Astrocyte (in vitro differentiated cells and primary cell): ENCODE measurements around the gene CMTM4. TPM values are rescaled to one million over a fixed set of nuclear protein-coding genes. Genes with fewer than 3 reads are reported as not detected.

ENCODE experiments used
- DNase-seq: peaks from one replicate; pipeline ENCODE4 v3.0.0-alpha.2; 2010; ENCODE audit warnings: low read depth
- FAIRE-seq: peaks from 2 replicates; lab custom pipeline; 2011; peaks lifted over from hg19 to GRCh38; lab: Jason Lieb, UNC
- H2AFZ ChIP-seq: 2 replicates; pipeline ENCODE4 v1.6.0; 2012; ENCODE audit warnings: low read depth, low read length, inconsistent platforms
- H3K27ac ChIP-seq: 2 replicates; pipeline ENCODE4 v1.5.1; 2011; ENCODE audit warnings: low read depth, low read length, inconsistent platforms
- H3K27me3 ChIP-seq: 2 replicates; pipeline ENCODE4 v1.6.0; 2011; ENCODE audit warnings: low read length, inconsistent platforms; ENCODE audit not compliant: insufficient read depth
- H3K36me3 ChIP-seq: 2 replicates; pipeline ENCODE4 v1.5.1; 2011; ENCODE audit warnings: low read length, inconsistent platforms; ENCODE audit not compliant: insufficient read depth
- H3K4me1 ChIP-seq: 2 replicates; pipeline ENCODE4 v1.5.1; 2011; ENCODE audit warnings: low read length, inconsistent platforms; ENCODE audit not compliant: insufficient read depth
- H3K4me2 ChIP-seq: 2 replicates; pipeline ENCODE4 v1.6.0; 2012; ENCODE audit warnings: low read length, inconsistent platforms
- H3K4me3 ChIP-seq: 2 replicates; pipeline ENCODE4 v1.5.1; 2011; ENCODE audit warnings: low read depth, mild to moderate bottlenecking, low read length, inconsistent platforms; ENCODE audit not compliant: insufficient read depth
- H3K79me2 ChIP-seq: 2 replicates; pipeline ENCODE4 v1.6.0; 2012; ENCODE audit warnings: mild to moderate bottlenecking, low read length, inconsistent platforms; ENCODE audit not compliant: insufficient read depth
- H3K9ac ChIP-seq: 2 replicates; pipeline ENCODE4 v1.6.0; 2012; ENCODE audit warnings: mild to moderate bottlenecking, low read length, inconsistent platforms
- H3K9me3 ChIP-seq: 2 replicates; pipeline ENCODE4 v1.5.1; 2012; ENCODE audit warnings: low read depth, mild to moderate bottlenecking, low read length, inconsistent platforms; ENCODE audit not compliant: insufficient read depth
- H4K20me1 ChIP-seq: 2 replicates; pipeline ENCODE4 v1.6.0; 2012; ENCODE audit warnings: low read length, inconsistent platforms; ENCODE audit not compliant: insufficient read depth
- H3K27ac Mint-ChIP-seq: one replicate; pipeline ENCODE4 v1.8.0; 2021; ENCODE audit warnings: mild to moderate bottlenecking, mixed read lengths; ENCODE audit not compliant: unreplicated experiment
- H3K27me3 Mint-ChIP-seq: one replicate; pipeline ENCODE4 v1.8.0; 2021; ENCODE audit warnings: low read depth, mixed read lengths; ENCODE audit not compliant: unreplicated experiment
- H3K36me3 Mint-ChIP-seq: one replicate; pipeline ENCODE4 v1.8.0; 2021; ENCODE audit warnings: low read depth, mixed read lengths; ENCODE audit not compliant: unreplicated experiment
- H3K4me1 Mint-ChIP-seq: one replicate; pipeline ENCODE4 v1.8.0; 2021; ENCODE audit warnings: low read depth, mixed read lengths; ENCODE audit not compliant: unreplicated experiment
- H3K4me3 Mint-ChIP-seq: one replicate; pipeline ENCODE4 v1.8.0; 2021; ENCODE audit warnings: mild to moderate bottlenecking, moderate library complexity, mixed read lengths; ENCODE audit not compliant: unreplicated experiment
- H3K9me3 Mint-ChIP-seq: one replicate; pipeline ENCODE4 v1.8.0; 2021; ENCODE audit warnings: mild to moderate bottlenecking, mixed read lengths; ENCODE audit not compliant: unreplicated experiment
- EZH2 ChIP-seq: IDR thresholded peaks from 2 replicates; pipeline ENCODE4 v1.6.1; 2012; ENCODE audit warnings: mild to moderate bottlenecking, low read length, inconsistent platforms; ENCODE audit not compliant: insufficient read depth
- total RNA-seq: library from RNA; stranded (reverse); gene quantifications from 2 replicates; pipeline ENCODE4 v1.2.1, GENCODE V29; 2021
- TF ChIP-seq, protein P1 (sequence below): IDR thresholded peaks from 2 replicates; pipeline ENCODE4 v1.5.1; 2011; ENCODE audit warnings: low read depth, mild to moderate bottlenecking, inconsistent platforms, low read length, moderate library complexity; ENCODE audit not compliant: insufficient read depth

CMTM4 gene
- total RNA-seq, 1 donor from 2014 or later: 20.9 TPM

DNA sequence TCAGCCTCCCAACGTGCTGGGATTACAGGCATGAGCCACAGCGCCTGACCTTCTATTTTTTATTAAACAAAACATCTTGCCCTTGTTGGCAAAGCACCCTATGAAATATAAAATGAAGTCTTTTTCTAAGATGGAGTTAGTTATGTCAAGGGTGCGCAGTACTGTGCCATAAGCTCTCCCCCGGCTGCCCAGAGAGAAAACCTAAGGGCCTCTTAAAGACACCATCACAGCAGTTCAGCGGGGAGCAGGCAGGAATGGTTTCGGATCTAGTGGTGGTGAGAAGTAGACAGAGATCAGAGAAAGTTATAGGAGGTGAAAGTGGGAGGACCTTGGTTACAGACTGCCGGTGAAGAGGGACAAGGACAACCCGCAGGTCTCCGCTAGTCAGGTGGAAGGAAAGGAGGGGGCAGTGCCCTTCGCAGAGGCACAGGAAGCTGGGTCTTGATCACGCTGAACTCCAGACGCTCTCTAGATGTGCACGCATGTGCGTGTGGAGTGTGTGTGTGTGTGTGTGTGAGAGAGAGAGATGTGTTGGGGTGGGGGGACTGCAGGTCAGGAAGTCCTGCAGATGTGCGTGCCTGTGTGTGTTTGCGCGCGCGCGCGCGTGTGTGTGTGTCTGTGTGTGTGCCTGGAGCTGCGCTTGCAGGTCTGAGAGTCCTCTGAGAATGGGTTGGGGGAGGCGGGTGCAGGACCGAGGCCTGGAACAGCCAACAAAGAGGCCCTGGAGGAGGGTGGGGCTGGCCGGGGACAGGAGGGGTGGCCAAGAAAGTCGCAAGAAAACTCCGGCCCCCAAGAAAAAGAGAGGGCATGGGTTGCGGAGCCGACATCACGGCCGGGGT lies 92.8 kb downstream of the CMTM4 start:
- peak; percentile 68 for DNase-seq
- Mint-ChIP-seq H3K4me3 (peak overlapping the region; percentile 88), H3K4me1 (peaks cover 9% of the 10 kb centered on the region), H3K27me3 (peaks cover 12% of the 10 kb centered on the region), H3K36me3 (peaks cover 2% of the 10 kb centered on the region), H3K9me3 (no peaks in the 10 kb centered on the region), H3K27ac (peak overlapping the region; percentile 84)
- Histone ChIP-seq H3K4me1 (peaks cover 26% of the 10 kb centered on the region), H3K9ac (peak overlapping the region; percentile 87), H3K79me2 (peaks cover 32% of the 10 kb centered on the region), H3K27me3 (no peaks in the 10 kb centered on the region), H2AFZ (peak overlapping the region; percentile 87), H3K9me3 (peaks cover 4% of the 10 kb centered on the region), H3K4me3 (peak overlapping the region; percentile 74), H3K36me3 (no peaks in the 10 kb centered on the region), H3K27ac (no peak overlapping the region), H3K4me2 (peak overlapping the region; percentile 97), H4K20me1 (peaks cover 30% of the 10 kb centered on the region)
- no peak for TF ChIP-seq EZH2
- TF ChIP-seq, protein P1, sequence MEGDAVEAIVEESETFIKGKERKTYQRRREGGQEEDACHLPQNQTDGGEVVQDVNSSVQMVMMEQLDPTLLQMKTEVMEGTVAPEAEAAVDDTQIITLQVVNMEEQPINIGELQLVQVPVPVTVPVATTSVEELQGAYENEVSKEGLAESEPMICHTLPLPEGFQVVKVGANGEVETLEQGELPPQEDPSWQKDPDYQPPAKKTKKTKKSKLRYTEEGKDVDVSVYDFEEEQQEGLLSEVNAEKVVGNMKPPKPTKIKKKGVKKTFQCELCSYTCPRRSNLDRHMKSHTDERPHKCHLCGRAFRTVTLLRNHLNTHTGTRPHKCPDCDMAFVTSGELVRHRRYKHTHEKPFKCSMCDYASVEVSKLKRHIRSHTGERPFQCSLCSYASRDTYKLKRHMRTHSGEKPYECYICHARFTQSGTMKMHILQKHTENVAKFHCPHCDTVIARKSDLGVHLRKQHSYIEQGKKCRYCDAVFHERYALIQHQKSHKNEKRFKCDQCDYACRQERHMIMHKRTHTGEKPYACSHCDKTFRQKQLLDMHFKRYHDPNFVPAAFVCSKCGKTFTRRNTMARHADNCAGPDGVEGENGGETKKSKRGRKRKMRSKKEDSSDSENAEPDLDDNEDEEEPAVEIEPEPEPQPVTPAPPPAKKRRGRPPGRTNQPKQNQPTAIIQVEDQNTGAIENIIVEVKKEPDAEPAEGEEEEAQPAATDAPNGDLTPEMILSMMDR: no peak
- FAIRE-seq: no peak

DNA sequence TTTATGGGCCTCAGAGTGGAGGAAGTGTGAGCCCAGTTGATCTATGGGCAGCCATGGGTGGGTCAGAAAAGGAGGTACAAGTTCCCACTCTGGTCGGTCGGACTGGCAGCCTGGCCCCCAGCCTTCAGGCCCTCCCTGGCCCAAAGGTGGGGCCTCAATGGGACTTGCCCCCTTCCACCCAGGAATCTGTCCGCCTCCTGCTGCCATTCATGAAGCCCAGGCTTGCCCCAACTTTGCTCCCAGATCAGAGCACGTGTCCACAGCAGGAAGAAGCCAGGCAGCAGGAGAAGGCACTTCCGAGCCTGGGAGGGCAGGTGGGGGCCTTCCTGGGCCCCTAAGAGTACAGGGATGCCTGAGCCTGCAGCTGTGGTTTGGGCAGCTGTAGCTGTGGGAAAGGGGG lies 95.1 kb downstream of the CMTM4 start:
- no peak for FAIRE-seq
- peaks cover 4% of the 10 kb centered on the region for H3K9me3 ChIP-seq
- H3K4me3 Mint-ChIP-seq: no peak overlapping the region

More for the DNA sequence above, 95.1 kb downstream of the CMTM4 start:
- Mint-ChIP-seq H3K36me3 (no peaks in the 10 kb centered on the region), H3K4me1 (peaks cover 9% of the 10 kb centered on the region), H3K27ac (no peak overlapping the region), H3K9me3 (no peaks in the 10 kb centered on the region), H3K27me3 (peaks cover 12% of the 10 kb centered on the region)
- Histone ChIP-seq H3K4me1 (peaks cover 17% of the 10 kb centered on the region), H3K79me2 (peaks cover 17% of the 10 kb centered on the region), H3K27ac (no peak overlapping the region), H2AFZ (no peak overlapping the region), H3K4me3 (no peak overlapping the region), H4K20me1 (peaks cover 10% of the 10 kb centered on the region), H3K36me3 (no peaks in the 10 kb centered on the region), H3K27me3 (no peaks in the 10 kb centered on the region), H3K9ac (no peak overlapping the region), H3K4me2 (no peak overlapping the region)
- TF ChIP-seq, protein P1: no peak
- no peak for TF ChIP-seq EZH2
- DNase-seq: no peak
